Measurements from ENCODE around the gene MRPL23. TPM values are rescaled to one million over a fixed set of nuclear protein-coding genes. Genes with fewer than 3 reads are reported as not detected.

MRPL23 gene
- total RNA-seq, result 100 to 1,000 TPM in 1 of 2 donors, 10 to 100 TPM in 1; 96.4 to 132 TPM

DNA sequence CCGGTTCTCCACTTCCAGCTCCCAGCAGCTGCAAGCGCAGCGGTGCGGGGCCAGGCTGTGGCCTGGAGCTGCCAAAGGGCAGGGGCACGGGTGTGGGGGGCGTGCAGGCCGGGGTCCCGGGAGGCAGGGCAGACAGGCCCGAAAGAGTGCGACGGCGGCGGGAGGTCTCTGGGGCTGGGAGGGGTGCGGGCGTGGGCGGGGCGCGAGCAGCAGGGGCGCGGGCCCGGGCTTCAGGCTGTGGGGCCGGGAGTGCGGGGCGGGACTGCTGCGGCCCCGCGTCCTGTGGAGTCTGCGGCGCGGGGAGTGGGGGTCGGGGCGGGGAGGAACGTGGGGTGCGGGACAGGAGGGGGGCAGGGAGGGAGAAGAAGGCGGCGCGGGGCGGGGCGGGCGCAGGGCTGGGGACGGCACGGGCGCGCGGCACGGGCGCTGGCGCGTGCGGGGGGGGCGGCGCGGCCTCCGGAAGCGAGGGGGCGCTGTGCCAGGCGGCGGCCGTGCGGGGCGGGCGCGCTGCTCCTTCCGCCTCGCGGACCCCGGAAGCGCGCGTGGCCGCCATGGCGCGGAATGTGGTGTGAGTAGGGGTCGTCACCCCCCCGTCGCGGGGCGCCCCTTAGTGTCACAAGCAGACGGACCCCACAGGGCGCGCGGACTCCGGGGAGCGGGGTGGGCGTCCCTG lies at the start of gene MRPL23:
MRPL23 (plus strand) TSS at position 521 of the 673 bp plus-strand sequence; CDS start at position 552, 31 bp downstream.
- Mint-ChIP-seq H3K27ac (no peak within 1 kb of the TSS), H3K36me3 (no peaks in the 10 kb centered on the region), H3K9me3 (no peaks in the 10 kb centered on the region)
- DNase-seq (ENCODE audit: low spot score in 2 of 2) (peak in 1 of 2 donors; percentile 52), ATAC-seq (peak; percentile 76 to 86)

GRCh38 chr11:1899090-1899489 lies 48.0 kb upstream of the MRPL23 start:
- DNase-seq (ENCODE audit: low spot score in 2 of 2), result no peak
- Mint-ChIP-seq H3K9me3 (no peaks in the 10 kb centered on the region), H3K36me3 (no peaks in the 10 kb centered on the region), H3K27ac (no peak overlapping the region)
- no peak for ATAC-seq

DNA sequence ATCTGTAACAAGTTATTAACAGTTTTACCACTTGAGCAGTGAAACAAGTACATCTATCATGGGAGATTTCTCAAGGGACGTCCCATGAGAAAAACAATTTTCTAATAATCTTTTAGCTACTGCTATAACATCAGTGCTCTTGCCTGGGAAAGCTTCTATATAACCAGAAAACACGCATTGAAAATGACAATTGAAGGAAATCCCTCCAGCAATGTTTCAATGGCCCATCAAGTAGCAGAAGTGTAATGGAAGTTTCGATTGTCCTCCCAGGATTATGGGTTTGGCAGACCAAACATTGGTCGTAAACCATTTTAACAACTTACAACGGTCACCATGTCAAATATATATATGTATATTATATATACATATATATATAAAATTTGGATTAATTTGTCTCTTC lies 47.4 kb upstream of the MRPL23 start:
- Mint-ChIP-seq H3K36me3 (no peaks in the 10 kb centered on the region), H3K9me3 (no peaks in the 10 kb centered on the region), H3K27ac (no peak overlapping the region)
- DNase-seq (ENCODE audit: low spot score in 2 of 2), result no peak
- ATAC-seq, result no peak

GRCh38 chr11:1906181-1906580 lies 41.0 kb upstream of the MRPL23 start:
- DNase-seq (ENCODE audit: low spot score in 2 of 2) (no peak), ATAC-seq (no peak)
- Mint-ChIP-seq H3K27ac (no peak overlapping the region), H3K9me3 (no peaks in the 10 kb centered on the region), H3K36me3 (no peaks in the 10 kb centered on the region)

DNA sequence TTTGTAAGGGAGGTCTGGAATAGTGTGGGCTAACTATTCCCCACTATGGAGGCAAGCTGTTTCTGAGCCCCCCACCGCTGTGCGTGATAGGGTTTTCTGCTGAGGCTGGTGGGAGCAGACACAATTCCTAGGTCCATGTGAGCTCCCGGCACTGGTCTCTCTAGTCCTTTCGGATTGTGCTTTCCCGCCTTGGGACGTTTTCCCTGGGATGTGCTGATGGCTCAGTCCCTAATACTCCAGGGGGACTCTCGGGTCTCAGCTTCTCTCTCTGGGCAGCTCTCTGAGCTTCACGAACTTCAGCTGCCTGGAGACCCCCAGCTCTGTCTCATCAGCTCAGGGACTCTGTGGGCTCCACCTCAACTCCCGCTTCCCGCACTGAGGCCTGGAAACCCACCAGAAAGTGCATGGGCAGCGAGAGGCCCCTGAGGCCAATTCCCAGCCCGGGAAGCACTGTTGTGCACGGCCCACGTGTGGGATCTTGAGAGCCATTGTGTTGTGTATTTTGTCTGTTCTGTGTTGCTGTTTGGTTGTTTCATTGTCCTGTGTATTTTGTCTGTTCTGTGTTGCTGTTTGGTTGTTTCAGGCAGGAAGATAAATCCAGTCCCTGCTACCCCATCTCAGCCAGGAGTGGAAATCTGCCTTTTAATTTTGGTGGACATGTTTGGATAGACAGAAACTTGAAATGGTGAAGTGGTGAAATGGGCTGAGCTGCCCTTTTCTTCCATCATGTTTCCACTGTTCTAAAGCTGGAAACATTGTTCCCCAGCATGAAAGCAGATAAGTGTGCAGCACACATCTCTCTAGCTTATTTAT lies 40.3 kb upstream of the MRPL23 start:
- no peak for ATAC-seq

DNA sequence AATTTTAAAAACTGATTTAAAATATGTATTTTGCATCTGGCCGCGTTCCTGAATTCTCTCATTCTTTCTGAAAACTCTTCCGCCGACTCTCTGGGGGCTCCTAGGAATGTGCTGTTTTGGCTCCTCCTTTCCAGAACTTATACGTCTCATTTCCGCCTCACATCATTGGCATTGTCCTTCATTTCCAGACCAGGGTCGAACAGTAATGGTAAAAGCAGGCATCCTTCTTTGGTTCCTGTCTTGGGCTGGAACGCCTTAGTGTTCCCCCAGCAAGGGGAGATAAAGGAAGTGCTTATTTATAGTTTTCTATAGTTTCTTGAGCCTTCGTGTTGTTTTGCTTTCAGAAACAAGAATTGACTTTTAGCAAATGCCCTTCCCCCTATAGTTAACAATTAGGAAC lies 38.5 kb upstream of the MRPL23 start:
- H3K9me3 Mint-ChIP-seq, result no peaks in the 10 kb centered on the region
- H3K36me3 Mint-ChIP-seq, result no peaks in the 10 kb centered on the region
- H3K27ac Mint-ChIP-seq, result no peak overlapping the region
- DNase-seq (ENCODE audit: low spot score in 2 of 2) (no peak), ATAC-seq (no peak)

More for the DNA sequence above, 40.3 kb upstream of the MRPL23 start:
- no peak overlapping the region for H3K27ac Mint-ChIP-seq
- no peaks in the 10 kb centered on the region for H3K36me3 Mint-ChIP-seq
- no peaks in the 10 kb centered on the region for H3K9me3 Mint-ChIP-seq
- no peak for DNase-seq (ENCODE audit: low spot score in 2 of 2)

DNA sequence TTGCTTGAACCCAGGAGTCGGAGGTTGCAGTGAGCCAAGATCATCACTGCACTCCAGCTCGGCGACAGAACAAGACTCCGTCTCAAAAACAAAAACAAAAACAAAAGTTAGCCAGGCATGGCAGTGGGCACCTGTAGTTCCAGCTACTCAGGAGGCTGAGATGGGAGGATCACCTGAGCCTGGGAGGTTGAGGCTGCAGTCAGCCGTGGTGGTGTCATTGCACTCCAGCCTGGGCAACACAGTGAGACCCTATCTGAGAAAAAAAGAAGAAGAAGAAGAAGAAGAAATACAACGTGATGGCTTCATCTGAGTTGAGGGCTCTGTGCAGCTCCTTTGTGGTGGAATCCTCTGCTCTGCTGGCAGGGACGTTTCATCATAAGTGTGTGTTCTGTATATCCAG lies 37.6 kb upstream of the MRPL23 start:
- peaks cover 0 to 6% of the 10 kb centered on the region in 2 donors for H3K9me3 Mint-ChIP-seq
- ATAC-seq (no peak), DNase-seq (ENCODE audit: low spot score in 2 of 2) (no peak)
- peaks cover 0 to 6% of the 10 kb centered on the region in 2 donors for H3K36me3 Mint-ChIP-seq
- H3K27ac Mint-ChIP-seq, result no peak overlapping the region

- peaks cover 0 to 14% of the 10 kb centered on the region in 2 donors for H3K9me3 Mint-ChIP-seq
- H3K36me3 Mint-ChIP-seq, result peaks cover 0 to 15% of the 10 kb centered on the region in 2 donors
- no peak for ATAC-seq
Observed at GRCh38 chr11:1912289-1912878, 34.7 kb upstream of the MRPL23 start.

GRCh38 chr11:1913271-1914060 lies 33.7 kb upstream of the MRPL23 start:
- H3K9me3 Mint-ChIP-seq, result peaks cover 0 to 14% of the 10 kb centered on the region in 2 donors
- DNase-seq (ENCODE audit: low spot score in 2 of 2) (no peak), ATAC-seq (no peak)
- peaks cover 0 to 15% of the 10 kb centered on the region in 2 donors for H3K36me3 Mint-ChIP-seq
- no peak overlapping the region for H3K27ac Mint-ChIP-seq

More at GRCh38 chr11:1912289-1912878, 34.7 kb upstream of the MRPL23 start:
- DNase-seq (ENCODE audit: low spot score in 2 of 2), result no peak
- no peak overlapping the region for H3K27ac Mint-ChIP-seq

DNA sequence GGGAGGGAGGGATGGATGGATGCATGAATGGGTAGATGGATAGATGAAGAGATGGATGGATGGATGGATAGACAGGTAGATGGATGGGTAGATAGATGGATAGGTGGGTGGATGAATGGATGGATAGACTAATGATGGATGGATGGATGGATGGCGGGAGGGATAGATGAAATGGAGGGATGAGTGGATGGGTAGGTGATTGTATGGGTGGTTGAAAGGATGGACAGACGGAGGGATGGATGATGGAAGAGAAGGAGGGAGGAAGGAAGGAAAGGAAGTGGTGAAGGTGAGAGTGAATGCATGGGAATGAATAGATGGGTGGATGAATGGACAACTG lies 31.4 kb upstream of the MRPL23 start:
- peaks cover 0 to 14% of the 10 kb centered on the region in 2 donors for H3K9me3 Mint-ChIP-seq
- H3K36me3 Mint-ChIP-seq, result peaks cover 0 to 15% of the 10 kb centered on the region in 2 donors

DNA sequence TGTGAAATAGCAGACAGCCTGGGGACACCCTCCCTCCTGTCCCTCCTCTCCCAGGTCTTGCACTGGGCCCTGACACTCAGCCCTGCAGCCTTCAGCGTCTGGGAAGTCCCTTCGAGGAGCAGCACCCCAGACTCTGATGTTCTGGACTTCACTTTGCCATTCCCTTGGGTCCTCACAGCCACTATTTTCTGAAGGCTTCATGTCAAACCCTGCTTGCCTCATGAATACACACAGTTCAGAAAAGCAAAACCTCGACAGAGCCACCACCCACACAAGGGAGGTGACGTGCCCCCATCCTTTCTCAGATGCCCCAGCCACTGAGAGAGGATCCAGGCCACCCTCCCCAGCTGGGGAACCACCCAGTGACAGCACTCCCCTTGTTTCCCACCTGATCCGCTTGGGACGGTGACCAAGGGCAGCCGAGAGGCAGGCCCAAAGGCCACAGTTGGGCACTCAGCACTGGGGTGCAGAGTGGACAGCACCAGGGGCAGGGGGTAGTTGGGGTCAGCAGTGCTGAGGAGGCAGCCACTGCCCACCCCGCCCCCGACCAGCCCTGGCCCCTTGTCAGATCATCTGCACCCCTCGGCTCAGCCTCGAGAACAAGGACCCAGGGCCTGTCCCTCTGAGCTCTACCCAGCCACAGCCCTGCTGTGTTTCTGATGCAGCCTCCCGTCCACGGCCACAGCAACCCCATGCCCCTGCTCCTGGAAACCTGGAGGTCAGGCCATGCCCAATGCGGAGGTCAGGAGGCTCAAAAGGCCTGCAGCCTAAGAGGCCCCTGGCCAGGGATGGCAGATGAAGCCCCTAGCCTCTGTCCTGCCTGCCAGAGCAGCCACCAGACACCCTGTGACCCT lies 30.8 kb upstream of the MRPL23 start:
- DNase-seq (ENCODE audit: low spot score in 2 of 2) (no peak), ATAC-seq (peak; percentile 10 to 38)
- H3K27ac Mint-ChIP-seq, result peak overlapping the region in 1 of 2 donors; percentile 74
- H3K9me3 Mint-ChIP-seq, result peaks cover 0 to 14% of the 10 kb centered on the region in 2 donors
- peaks cover 0 to 15% of the 10 kb centered on the region in 2 donors for H3K36me3 Mint-ChIP-seq

More for the DNA sequence above, 31.4 kb upstream of the MRPL23 start:
- peak overlapping the region in 1 of 2 donors; percentile 5 for H3K27ac Mint-ChIP-seq
- no peak for ATAC-seq
- DNase-seq (ENCODE audit: low spot score in 2 of 2), result no peak

DNA sequence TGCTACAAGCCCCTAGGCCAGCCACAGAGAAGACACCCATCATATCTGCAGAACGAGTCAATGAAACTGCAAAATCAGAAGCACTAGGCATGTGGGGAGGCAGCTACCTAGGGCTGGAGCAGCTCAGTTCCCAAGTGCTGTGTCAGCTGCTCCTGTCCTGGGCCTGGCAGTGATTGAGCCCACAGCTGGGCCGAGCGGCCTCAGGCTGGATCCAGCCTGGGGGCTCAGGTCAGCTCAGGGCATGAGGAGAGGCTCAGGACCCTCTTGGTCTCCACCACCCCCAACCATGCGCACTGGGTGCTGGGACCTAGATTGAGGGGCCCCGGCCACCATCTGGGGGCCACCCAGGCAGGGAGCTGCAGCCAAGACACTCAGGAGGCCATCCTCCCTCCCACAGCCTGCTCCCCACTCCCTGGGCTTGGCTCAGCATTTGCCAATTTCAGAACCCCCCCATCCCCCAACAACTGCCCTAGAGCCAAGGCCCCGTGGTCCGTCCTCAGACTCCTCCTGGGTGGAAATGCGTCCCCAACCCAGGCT lies 30.1 kb upstream of the MRPL23 start:
- DNase-seq (ENCODE audit: low spot score in 2 of 2) (no peak), ATAC-seq (peak in 1 of 2 donors; percentile 14)
- Mint-ChIP-seq H3K9me3 (peaks cover 0 to 14% of the 10 kb centered on the region in 2 donors), H3K27ac (peak overlapping the region in 1 of 2 donors; percentile 74), H3K36me3 (peaks cover 0 to 15% of the 10 kb centered on the region in 2 donors)

DNA sequence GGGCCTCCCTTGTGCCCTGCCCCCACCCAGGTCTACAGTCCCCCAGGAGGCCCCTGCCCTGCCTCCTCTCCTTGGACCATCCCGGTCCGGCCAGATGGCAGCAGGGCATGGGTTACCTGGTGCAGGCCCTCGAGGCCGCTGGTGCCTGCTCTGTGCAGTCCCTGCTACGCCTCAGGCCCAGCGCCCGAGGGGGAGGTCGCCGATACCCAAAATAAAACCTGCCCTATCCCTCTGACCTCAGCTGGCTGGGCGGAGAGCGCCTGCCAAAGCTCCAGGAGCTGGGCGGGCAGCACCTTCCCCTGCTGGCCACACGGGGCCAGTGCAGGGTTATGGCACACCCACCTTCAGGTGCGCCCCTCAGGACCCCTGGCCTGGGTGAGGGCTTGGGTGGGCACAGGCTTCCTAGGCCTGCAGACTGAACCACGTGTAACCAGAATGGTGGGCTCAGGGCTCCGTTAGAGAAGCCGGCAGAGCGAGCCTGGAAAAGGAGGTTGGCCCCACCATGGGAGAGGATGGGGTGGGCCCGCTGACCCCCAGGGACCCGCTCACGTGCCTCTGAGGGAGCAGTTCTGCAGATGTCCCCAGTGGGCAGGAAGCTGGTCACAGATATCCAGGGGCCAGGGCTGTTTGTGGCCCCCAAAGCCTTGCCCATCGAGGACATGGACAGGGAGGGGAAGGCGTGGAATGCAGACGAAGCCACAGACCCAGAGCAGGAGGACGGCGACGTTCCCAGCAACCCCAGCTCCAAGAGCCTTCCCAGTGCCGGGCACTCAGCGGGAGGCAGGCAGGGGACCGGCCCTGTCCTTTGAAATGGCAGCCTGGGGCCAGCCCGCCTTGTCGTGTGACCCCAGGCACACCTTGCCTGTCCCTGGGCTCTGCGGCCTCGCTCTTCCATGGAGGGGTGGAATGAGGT lies 29.4 kb upstream of the MRPL23 start:
- H3K9me3 Mint-ChIP-seq, result peaks cover 0 to 14% of the 10 kb centered on the region in 2 donors
- H3K36me3 Mint-ChIP-seq, result peaks cover 0 to 15% of the 10 kb centered on the region in 2 donors
- ATAC-seq (peak in 1 of 2 donors; percentile 34), DNase-seq (ENCODE audit: low spot score in 2 of 2) (no peak)
- peak overlapping the region in 1 of 2 donors; percentile 65 for H3K27ac Mint-ChIP-seq

- DNase-seq (ENCODE audit: low spot score in 2 of 2) (no peak), ATAC-seq (no peak)
- Mint-ChIP-seq H3K9me3 (peaks cover 0 to 14% of the 10 kb centered on the region in 2 donors), H3K27ac (peak overlapping the region in 1 of 2 donors; percentile 72), H3K36me3 (peaks cover 0 to 15% of the 10 kb centered on the region in 2 donors)
Observed at GRCh38 chr11:1918436-1919315, 28.5 kb upstream of the MRPL23 start.

All from activated naive CD4-positive, alpha-beta T cell treated with anti-CD3 and anti-CD28 coated beads, Interleukin-2, amount 50 U/mL, for 72 hours (primary cell).